ENCODE results near the gene TRAF7. TPM values are rescaled to one million over a fixed set of nuclear protein-coding genes. Genes with fewer than 3 reads are reported as not detected.

The TRAF7 gene
- total and polyA plus RNA-seq, 2 of the 13 experiments (the other 11 are each of a cell fraction or from before 2014, with no cell fraction given): 47.9 to 65.6 TPM

DNA sequence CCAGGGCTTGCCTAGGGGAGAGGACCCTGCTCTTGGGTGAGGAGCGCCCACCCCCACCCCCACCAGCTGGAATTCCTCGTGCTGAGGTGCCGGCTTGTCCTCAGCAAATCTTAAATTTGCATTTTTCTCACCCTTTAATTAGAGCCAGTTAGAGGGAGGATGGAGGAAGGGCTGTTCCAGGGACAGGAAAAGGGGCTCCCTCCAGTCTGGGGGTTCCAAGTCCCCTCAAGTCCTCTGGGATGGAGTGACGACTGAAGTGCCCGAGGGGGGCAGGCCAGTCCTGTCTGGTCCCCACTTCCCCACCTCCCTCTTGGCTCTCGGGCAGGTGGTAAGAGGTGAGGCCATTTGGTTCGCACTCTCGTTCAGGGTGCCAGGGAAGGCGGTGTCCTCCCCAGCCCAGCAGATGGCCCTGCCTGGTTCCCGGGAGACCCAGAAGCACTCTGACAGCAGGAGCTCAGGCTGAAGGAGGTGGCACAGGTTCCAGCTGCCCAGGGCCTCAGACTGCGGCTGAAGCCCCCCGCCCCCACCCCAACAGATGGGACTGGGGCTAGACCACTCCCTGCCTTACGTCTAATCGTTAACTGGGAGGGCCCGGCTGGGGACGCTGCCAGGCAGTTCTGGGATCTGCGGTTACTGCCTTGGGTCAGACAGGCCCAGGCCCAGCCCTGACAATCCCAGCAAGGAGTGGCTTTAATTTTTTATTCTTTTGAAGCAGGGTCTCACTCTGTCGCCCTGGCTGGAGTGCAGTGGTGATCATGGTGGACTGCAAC lies 5.0 kb upstream of the TRAF7 start (continued):
- peak; percentile 94 for TF ChIP-seq AGO1 (IDR thresholded peaks at IDR 0.05; ENCODE audit: low read depth, low read length, poor library complexity, severe bottlenecking)
- TF ChIP-seq, protein P1, sequence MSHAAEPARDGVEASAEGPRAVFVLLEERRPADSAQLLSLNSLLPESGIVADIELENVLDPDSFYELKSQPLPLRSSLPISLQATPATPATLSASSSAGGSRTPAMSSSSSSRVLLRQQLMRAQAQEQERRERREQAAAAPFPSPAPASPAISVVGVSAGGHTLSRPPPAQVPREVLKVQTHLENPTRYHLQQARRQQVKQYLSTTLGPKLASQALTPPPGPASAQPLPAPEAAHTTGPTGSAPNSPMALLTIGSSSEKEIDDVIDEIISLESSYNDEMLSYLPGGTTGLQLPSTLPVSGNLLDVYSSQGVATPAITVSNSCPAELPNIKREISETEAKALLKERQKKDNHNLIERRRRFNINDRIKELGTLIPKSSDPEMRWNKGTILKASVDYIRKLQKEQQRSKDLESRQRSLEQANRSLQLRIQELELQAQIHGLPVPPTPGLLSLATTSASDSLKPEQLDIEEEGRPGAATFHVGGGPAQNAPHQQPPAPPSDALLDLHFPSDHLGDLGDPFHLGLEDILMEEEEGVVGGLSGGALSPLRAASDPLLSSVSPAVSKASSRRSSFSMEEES (CRISPR knock-in tag; IDR thresholded peaks at IDR 0.05): no peak

- Histone ChIP-seq H4K20me1 (ENCODE audit: insufficient read depth, low read length) (peaks cover 68% of the 10 kb centered on the region), H3K4me3 (replicated peaks in 1 of 3; ENCODE audit: insufficient read depth in 1 of 3, low read depth in 2 of 3, low read length in 3 of 3) (peak overlapping the region in 2 of 3 experiments; percentile 10 to 98; a peak in 2 of 6 replicates), H3K27ac (ENCODE audit: extremely low read length, insufficient read depth, low read length) (no peak overlapping the region), H3K27me3 (ENCODE audit: control insufficient read depth in 1 of 2, insufficient read depth in 2 of 2, low read length in 2 of 2) (peaks cover under 1 to 13% of the 10 kb centered on the region in 2 experiments; a peak in 3 of 5 replicates), H2AFZ (ENCODE audit: low read length) (no peak overlapping the region), H3K9ac (ENCODE audit: insufficient read depth, low read depth, low read length) (peak overlapping the region; percentile 99), H3K9me3 (ENCODE audit: low read length) (no peaks in the 10 kb centered on the region), H3K4me1 (ENCODE audit: insufficient read depth, low read length) (peaks cover 70% of the 10 kb centered on the region), H3K4me2 (ENCODE audit: low read depth, low read length) (peak overlapping the region; percentile 97), H3K79me2 (ENCODE audit: insufficient read depth, low read length) (peaks cover 32% of the 10 kb centered on the region), H3K36me3 (replicated peaks in 1 of 2; ENCODE audit: control insufficient read depth in 1 of 2, insufficient read depth in 2 of 2, low read length in 2 of 2) (peaks cover 0 to 11% of the 10 kb centered on the region in 2 experiments; a peak in 3 of 5 replicates)
- DNase-seq (ENCODE audit: low spot score) (no peak), ATAC-seq (no peak), FAIRE-seq (no peak)
- ChIA-PET POLR2A (interaction anchor here (0.6 to 6.6 kb wide), 15 partner anchors 11 to 1187 kb away, joined by 3 to 79 read pairs (median 4); partner anchors contain the start of genes ECI1, PGP and RPS2), CTCF (ENCODE audit: low intra/inter-chr PET ratio, low total read pairs) (no interaction called here)
- in situ Hi-C loops (cut with HindIII; ENCODE audit: extremely low pct_ligation_motif_present, low pct_unique_long_range_greater_than_20kb): no loop called here
- 38% methylated on average over 6 of the region's 13 CpGs for WGBS (ENCODE audit: low lambda C conversion rate)
- no TSS peak for BruUV-seq (replicated peaks)
- intact Hi-C loops (cut with micrococcal nuclease; ENCODE audit: unreplicated experiment): no loop called here
- TF ChIP-seq ARNTL (CRISPR knock-in tag; IDR thresholded peaks at IDR 0.05) (no peak), POLR2G (IDR thresholded peaks at IDR 0.05; ENCODE audit: low read depth, low read length) (peak; percentile 18), RFXAP (CRISPR knock-in tag; IDR thresholded peaks at IDR 0.05; ENCODE audit: borderline replicate concordance) (0 out of 2 replicates have a peak, but pooled peaks have one; percentile 39), ZBTB38 (CRISPR knock-in tag; IDR thresholded peaks at IDR 0.05) (peak; percentile 27; the same call in 1 of the 2 replicates), CSRNP1 (CRISPR knock-in tag; IDR thresholded peaks at IDR 0.05) (0 out of 2 replicates have a peak, but pooled peaks have one; percentile 11), FOXC1 (CRISPR knock-in tag; IDR thresholded peaks at IDR 0.05; ENCODE audit: borderline replicate concordance) (no peak), HNF1B (CRISPR knock-in tag; IDR thresholded peaks at IDR 0.05) (0 out of 2 replicates have a peak, but pooled peaks have one; percentile 19), POLR2AphosphoS5 (IDR thresholded peaks at IDR 0.05; ENCODE audit: low read depth, low read length) (peak; percentile 27), ZNF629 (CRISPR knock-in tag; conservative IDR thresholded peaks at IDR 0.05) (peak; percentile 88), HNRNPL (IDR thresholded peaks at IDR 0.05; ENCODE audit: low read depth, low read length) (peak; percentile 66; the same call in 1 of the 2 replicates), ZNF230 (CRISPR knock-in tag; IDR thresholded peaks at IDR 0.05) (0 out of 2 replicates have a peak, but pooled peaks have one; percentile 25), AGO2 (optimal IDR thresholded peaks at IDR 0.05; ENCODE audit: low read depth, low read length) (peak; percentile 98), ZNF326 (CRISPR knock-in tag; IDR thresholded peaks at IDR 0.05; ENCODE audit: borderline replicate concordance) (peak; percentile 88; the same call in 1 of the 2 replicates)
Observed at GRCh38 chr16:2151188-2152091, 4.1 kb upstream of the TRAF7 start.
